Measurements from ENCODE around the gene CAPNS1. TPM values are rescaled to one million over a fixed set of nuclear protein-coding genes. Genes with fewer than 3 reads are reported as not detected.

Gene CAPNS1
- polyA plus RNA-seq, 2 of the 4 experiments (the other 2 are of a cell fraction) = 1,236 to 1,551 TPM

DNA sequence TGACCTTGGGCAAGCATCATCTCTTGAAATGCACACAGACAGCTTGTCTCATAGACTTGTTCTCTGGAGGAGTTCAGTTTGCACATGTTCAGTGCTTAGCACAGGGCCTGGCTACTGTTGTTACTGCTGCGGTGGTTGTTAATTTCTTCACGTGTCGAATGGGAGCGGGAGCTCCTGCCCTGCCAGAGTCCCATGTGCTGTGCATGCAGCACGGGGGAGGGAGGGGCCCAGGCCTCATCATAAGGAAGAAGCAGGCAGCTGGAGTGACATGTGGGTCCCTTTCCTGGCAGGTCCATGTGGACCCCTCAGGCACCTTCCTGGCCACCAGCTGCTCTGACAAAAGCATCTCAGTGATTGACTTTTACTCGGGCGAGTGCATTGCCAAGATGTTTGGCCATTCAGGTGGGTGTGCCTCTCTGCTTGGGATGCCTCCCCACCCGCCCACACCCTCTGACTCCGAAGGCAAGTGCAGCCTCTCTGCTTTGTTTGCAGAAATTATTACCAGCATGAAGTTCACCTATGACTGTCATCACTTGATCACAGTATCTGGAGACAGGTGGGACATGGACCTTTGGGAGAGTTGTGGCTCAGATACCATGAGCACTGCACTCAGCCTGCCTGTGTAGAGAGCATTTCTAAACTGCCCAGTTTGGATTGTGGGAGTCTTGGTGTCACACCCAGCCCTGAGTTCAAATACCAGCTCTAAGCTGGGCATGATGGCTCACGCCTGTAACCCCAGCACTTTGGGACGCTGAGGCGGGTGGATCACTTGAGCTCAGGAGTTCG, 48.8 kb upstream of the CAPNS1 start:
- no peak overlapping the region for H3K4me3 ChIP-seq
- H3K4me1 ChIP-seq = no peaks in the 10 kb centered on the region
- TF ChIP-seq HOXB5 (CRISPR knock-in tag; IDR thresholded peaks at IDR 0.05) (no peak), RNF2 (IDR thresholded peaks at IDR 0.05; ENCODE audit: borderline replicate concordance, low read depth) (no peak), FOSB (CRISPR knock-in tag; IDR thresholded peaks at IDR 0.05) (no peak), POLR2A (IDR thresholded peaks at IDR 0.05; ENCODE audit: low read length) (no peak), CHD2 (IDR thresholded peaks at IDR 0.05; ENCODE audit: low read length, partially characterized antibody) (no peak), CBX2 (IDR thresholded peaks at IDR 0.05; ENCODE audit: borderline replicate concordance, low read depth) (no peak), ESRRA (IDR thresholded peaks at IDR 0.05; ENCODE audit: borderline replicate concordance, low read length) (no peak), CEBPB (IDR thresholded peaks at IDR 0.05) (no peak), PHF8 (IDR thresholded peaks at IDR 0.05; ENCODE audit: borderline replicate concordance, low read depth) (no peak), HMGXB4 (CRISPR knock-in tag; IDR thresholded peaks at IDR 0.05; ENCODE audit: borderline replicate concordance) (no peak), JUNB (IDR thresholded peaks at IDR 0.05) (no peak), KDM5A (IDR thresholded peaks at IDR 0.05) (no peak), ZNF302 (CRISPR knock-in tag; IDR thresholded peaks at IDR 0.05) (no peak)
- TF ChIP-seq, protein P1, sequence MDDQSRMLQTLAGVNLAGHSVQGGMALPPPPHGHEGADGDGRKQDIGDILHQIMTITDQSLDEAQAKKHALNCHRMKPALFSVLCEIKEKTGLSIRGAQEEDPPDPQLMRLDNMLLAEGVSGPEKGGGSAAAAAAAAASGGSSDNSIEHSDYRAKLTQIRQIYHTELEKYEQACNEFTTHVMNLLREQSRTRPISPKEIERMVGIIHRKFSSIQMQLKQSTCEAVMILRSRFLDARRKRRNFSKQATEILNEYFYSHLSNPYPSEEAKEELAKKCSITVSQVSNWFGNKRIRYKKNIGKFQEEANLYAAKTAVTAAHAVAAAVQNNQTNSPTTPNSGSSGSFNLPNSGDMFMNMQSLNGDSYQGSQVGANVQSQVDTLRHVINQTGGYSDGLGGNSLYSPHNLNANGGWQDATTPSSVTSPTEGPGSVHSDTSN (IDR thresholded peaks at IDR 0.05) = no peak
- H3K27ac ChIP-seq = no peak overlapping the region
- DNase-seq (ENCODE audit: low read depth in 1 of 2, low spot score in 1 of 2) (no peak), ATAC-seq (no peak; a peak in 1 of 6 replicates), FAIRE-seq (peak; percentile 23)
- 78% methylated on average over 13 of the region's 13 CpGs for WGBS (ENCODE audit: missing lambda C conversion rate)
- H3K9me3 ChIP-seq = no peaks in the 10 kb centered on the region
- no peak overlapping the region for H3K4me2 ChIP-seq
- POLR2A ChIA-PET = interaction anchor here (0.5 kb wide), 1 partner anchor 8 kb away, joined by 3 read pairs; no protein-coding TSS in a partner anchor
- CTCF ChIA-PET = interaction anchor here (0.6 to 2.7 kb wide), 7 partner anchors 11 to 1139 kb away, joined by 3 to 17 read pairs (median 4); no protein-coding TSS in a partner anchor

GRCh38 chr19:36092566-36092965, 47.3 kb upstream of the CAPNS1 start:
- FAIRE-seq = no peak

More at GRCh38 chr19:36092566-36092965, 47.3 kb upstream of the CAPNS1 start:
- H3K4me3 ChIP-seq = no peak overlapping the region
- H3K4me2 ChIP-seq = no peak overlapping the region
- no peaks in the 10 kb centered on the region for H3K9me3 ChIP-seq
- 93% methylated on average over 7 of the region's 7 CpGs for WGBS (ENCODE audit: missing lambda C conversion rate)
- POLR2A ChIA-PET = interaction anchor here (1.1 kb wide), 1 partner anchor 22 kb away, joined by 3 read pairs; the partner anchor contains the start of genes POLR2I and TBCB
- TF ChIP-seq PHF8 (IDR thresholded peaks at IDR 0.05; ENCODE audit: borderline replicate concordance, low read depth) (no peak), NR3C1 (IDR thresholded peaks at IDR 0.05) (no peak), MAZ (IDR thresholded peaks at IDR 0.05; ENCODE audit: borderline replicate concordance, low read depth, low read length) (no peak), FOXS1 (CRISPR knock-in tag; IDR thresholded peaks at IDR 0.05) (no peak), RARB (CRISPR knock-in tag; IDR thresholded peaks at IDR 0.05) (no peak), BCL3 (IDR thresholded peaks at IDR 0.05) (no peak)
- TF ChIP-seq, protein P2, sequence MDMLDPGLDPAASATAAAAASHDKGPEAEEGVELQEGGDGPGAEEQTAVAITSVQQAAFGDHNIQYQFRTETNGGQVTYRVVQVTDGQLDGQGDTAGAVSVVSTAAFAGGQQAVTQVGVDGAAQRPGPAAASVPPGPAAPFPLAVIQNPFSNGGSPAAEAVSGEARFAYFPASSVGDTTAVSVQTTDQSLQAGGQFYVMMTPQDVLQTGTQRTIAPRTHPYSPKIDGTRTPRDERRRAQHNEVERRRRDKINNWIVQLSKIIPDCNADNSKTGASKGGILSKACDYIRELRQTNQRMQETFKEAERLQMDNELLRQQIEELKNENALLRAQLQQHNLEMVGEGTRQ (IDR thresholded peaks at IDR 0.05) = no peak
- CTCF ChIA-PET = interaction anchor here (0.6 to 3.8 kb wide), 6 partner anchors 9 to 35 kb away, joined by 3 to 19 read pairs (median 6); no protein-coding TSS in a partner anchor
- no peak for DNase-seq (ENCODE audit: low read depth in 1 of 2, low spot score in 1 of 2)
- no peaks in the 10 kb centered on the region for H3K4me1 ChIP-seq
- peak; percentile 16 to 20; a peak in 2 of 6 replicates for ATAC-seq
- H3K27ac ChIP-seq = no peak overlapping the region

All from A549 (cell line).